Suprapubic skin (tissue), 4 donors: Measurements from ENCODE around the gene TFEC. TPM values are rescaled to one million over a fixed set of nuclear protein-coding genes. Genes with fewer than 3 reads are reported as not detected.

Experiments
- DNase-seq, 2 donors: peaks; one replicate each; pipeline ENCODE4 v3.0.0-alpha.2; 2019; ENCODE audit warnings: low spot score in 2 of 2
- H3K27ac ChIP-seq: fragments of 200-600 bp; sonication (generic); one replicate; pipeline ENCODE4 v1.5.1; 2019
- H3K27me3 ChIP-seq: fragments of 200-600 bp; sonication (generic); one replicate; pipeline ENCODE4 v1.5.1; 2019
- H3K36me3 ChIP-seq: fragments of 200-600 bp; sonication (generic); one replicate; pipeline ENCODE4 v1.5.1; 2019
- H3K4me1 ChIP-seq: fragments of 200-600 bp; sonication (generic); one replicate; pipeline ENCODE4 v1.5.1; 2019
- H3K4me3 ChIP-seq: fragments of 200-600 bp; sonication (generic); one replicate; pipeline ENCODE4 v1.5.1; 2019; ENCODE audit warnings: mild to moderate bottlenecking
- H3K9me3 ChIP-seq: fragments of 200-600 bp; sonication (generic); one replicate; pipeline ENCODE4 v1.5.1; 2019
- EP300 ChIP-seq: sonication (generic); formaldehyde crosslinking; IDR thresholded peaks from one replicate; pipeline ENCODE4 v1.6.1; 2017; ENCODE audit warnings: antibody characterized with exemption
- POLR2A ChIP-seq, 2 donors: fragments of 450-650 bp; IDR thresholded peaks; one replicate each; pipeline ENCODE4 v1.6.1; 2017; ENCODE audit warnings: antibody characterized with exemption in 2 of 2, mild to moderate bottlenecking in 2 of 2, moderate library complexity in 2 of 2
- POLR2AphosphoS5 ChIP-seq, 3 donors: sonication (generic); formaldehyde crosslinking; IDR thresholded peaks; one replicate each; pipeline ENCODE4 v1.6.1; 2017; ENCODE audit warnings: antibody characterized with exemption in 3 of 3
- WGBS: methylation state at CpG from one replicate; pipeline ENCODE4 v1.1.5; 2018; 5-methylcytosine and 5-hydroxymethylcytosine counted together
- total RNA-seq, 4 donors: library from RNA; depleted of rRNA; stranded (reverse); fragments of >200 nt; gene quantifications; one replicate each; pipeline ENCODE4 v1.1.0, GENCODE V29; 2016
- TF ChIP-seq, protein P1 (sequence below), 2 donors: fragments of 200-600 bp in 1 of 2; fragments of 450-650 bp in 1 of 2; sonication (generic) in 1 of 2; IDR thresholded peaks; one replicate each; pipeline ENCODE4 v1.5.1; 2016 to 2019; ENCODE audit warnings: antibody characterized with exemption in 2 of 2, mild to moderate bottlenecking in 1 of 2, moderate library complexity in 1 of 2

The TFEC gene, protein sequence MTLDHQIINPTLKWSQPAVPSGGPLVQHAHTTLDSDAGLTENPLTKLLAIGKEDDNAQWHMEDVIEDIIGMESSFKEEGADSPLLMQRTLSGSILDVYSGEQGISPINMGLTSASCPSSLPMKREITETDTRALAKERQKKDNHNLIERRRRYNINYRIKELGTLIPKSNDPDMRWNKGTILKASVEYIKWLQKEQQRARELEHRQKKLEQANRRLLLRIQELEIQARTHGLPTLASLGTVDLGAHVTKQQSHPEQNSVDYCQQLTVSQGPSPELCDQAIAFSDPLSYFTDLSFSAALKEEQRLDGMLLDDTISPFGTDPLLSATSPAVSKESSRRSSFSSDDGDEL
- under 1 TPM; 0.30 to 0.72 (median 0.36) TPM for total RNA-seq

DNA sequence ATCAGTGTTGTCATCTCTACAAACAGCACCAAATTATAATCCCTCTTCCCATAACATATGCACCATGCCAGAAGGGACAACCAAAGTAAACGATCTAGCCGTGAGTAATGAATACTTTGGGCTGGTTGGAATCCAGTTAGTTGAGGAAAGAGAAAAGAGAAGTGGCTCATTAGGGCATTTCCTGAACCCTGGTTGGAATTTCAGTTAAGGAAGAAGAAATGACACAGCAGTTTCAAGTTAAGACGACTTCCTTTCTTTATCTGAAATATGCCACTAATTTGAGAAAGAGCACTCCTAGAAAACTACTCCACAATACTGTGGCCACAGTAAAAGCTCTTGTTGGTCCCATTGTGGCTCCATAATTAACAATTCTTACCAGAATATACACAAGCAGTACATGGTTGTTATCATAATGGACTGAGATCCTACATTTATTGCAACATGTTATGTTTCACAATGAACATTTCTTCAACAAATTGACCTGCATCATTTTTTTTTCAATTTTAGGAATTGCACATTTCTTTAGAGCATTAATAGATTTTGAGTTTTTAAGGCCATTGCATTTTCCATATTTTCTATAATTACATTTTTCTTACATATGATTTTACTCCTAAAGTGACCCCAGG, at the start of gene TFEC:
Gene TFEC, minus strand, starts transcription at position 113 of the 626 bp plus-strand sequence. CDS start 46,322 bp downstream, outside the sequence.
- WGBS: 16% methylated on average over 3 of the region's 3 CpGs

DNA sequence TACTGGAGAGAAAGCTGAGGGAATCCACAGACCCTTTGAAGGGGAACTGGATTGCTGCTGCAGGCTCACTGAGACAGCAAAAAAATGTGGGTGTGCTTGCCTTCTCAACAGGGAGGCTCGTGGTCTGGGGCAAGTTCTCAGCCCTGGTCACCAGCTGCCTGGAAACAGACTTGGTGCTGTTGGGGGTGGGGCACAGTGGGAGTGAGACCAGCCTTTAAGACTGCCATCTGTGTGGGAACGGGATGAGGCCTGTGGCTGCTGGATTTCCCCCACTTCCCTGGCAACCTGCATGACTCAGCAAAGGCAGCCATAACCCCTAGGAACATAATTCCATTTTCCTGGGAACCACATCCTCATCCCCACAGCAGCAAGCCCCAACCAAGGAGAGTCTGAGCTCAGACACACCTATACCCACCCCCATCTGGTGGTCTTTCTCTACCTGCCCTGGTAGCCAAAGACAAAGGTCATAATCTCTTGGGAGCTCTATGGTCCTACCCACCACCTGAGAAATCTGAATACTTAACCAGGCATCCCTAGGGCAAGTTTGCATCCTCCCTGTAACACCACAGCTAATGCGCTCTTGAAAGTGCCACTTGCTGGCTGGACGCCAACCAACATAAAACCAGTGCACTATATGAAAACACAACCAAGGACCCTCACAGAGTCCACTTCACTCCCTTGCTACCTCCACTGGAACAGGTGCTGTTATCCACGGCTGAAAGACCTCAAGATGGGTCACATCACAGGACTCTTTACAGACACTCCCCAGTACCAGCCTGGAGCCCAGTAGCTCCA, 45.0 kb upstream of the TFEC start:
- no peaks in the 10 kb centered on the region for H3K9me3 ChIP-seq
- no peak overlapping the region for H3K27ac ChIP-seq
- no peak overlapping the region for H3K4me3 ChIP-seq
- TF ChIP-seq EP300 (no peak), POLR2AphosphoS5 (IDR thresholded peaks at IDR 0.05) (no peak), POLR2A (IDR thresholded peaks at IDR 0.05) (no peak)
- TF ChIP-seq, protein P1, sequence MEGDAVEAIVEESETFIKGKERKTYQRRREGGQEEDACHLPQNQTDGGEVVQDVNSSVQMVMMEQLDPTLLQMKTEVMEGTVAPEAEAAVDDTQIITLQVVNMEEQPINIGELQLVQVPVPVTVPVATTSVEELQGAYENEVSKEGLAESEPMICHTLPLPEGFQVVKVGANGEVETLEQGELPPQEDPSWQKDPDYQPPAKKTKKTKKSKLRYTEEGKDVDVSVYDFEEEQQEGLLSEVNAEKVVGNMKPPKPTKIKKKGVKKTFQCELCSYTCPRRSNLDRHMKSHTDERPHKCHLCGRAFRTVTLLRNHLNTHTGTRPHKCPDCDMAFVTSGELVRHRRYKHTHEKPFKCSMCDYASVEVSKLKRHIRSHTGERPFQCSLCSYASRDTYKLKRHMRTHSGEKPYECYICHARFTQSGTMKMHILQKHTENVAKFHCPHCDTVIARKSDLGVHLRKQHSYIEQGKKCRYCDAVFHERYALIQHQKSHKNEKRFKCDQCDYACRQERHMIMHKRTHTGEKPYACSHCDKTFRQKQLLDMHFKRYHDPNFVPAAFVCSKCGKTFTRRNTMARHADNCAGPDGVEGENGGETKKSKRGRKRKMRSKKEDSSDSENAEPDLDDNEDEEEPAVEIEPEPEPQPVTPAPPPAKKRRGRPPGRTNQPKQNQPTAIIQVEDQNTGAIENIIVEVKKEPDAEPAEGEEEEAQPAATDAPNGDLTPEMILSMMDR (IDR thresholded peaks at IDR 0.05): no peak
- no peaks in the 10 kb centered on the region for H3K27me3 ChIP-seq
- 66% methylated on average over 5 of the region's 5 CpGs for WGBS
- no peak for DNase-seq
- no peaks in the 10 kb centered on the region for H3K4me1 ChIP-seq
- no peaks in the 10 kb centered on the region for H3K36me3 ChIP-seq

More for the DNA sequence above, at the start of gene TFEC:
- H3K27ac ChIP-seq: no peak within 1 kb of the TSS
- H3K9me3 ChIP-seq: no peaks in the 10 kb centered on the region
- H3K27me3 ChIP-seq: no peaks in the 10 kb centered on the region
- DNase-seq: no peak
- H3K4me1 ChIP-seq: no peaks in the 10 kb centered on the region
- peak within 1 kb of the TSS; percentile 10 for H3K4me3 ChIP-seq
- no peaks in the 10 kb centered on the region for H3K36me3 ChIP-seq
- no peak for TF ChIP-seq EP300

DNA sequence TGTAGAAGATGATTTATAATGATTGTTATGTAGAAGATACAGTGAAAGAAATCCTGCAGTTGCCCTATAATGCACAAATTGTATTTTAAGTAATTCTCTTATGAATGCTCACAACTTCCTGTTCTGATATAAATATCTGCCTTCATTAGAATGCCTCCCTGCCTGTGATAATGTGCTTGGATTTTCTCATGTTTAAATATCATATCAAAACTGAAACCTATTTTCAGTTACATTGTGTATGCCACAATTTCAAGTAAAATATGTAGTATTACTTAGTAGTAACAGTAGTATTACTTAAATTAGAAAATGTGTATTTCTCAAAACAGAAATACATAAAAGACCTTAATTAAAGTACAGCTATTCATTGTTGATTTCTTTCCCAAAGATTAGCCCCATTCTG, 41.1 kb upstream of the TFEC start:
- Histone ChIP-seq H3K4me3 (no peak overlapping the region), H3K27me3 (no peaks in the 10 kb centered on the region), H3K9me3 (no peaks in the 10 kb centered on the region), H3K36me3 (no peaks in the 10 kb centered on the region), H3K27ac (no peak overlapping the region), H3K4me1 (no peaks in the 10 kb centered on the region)
- no peak for DNase-seq
- TF ChIP-seq POLR2AphosphoS5 (IDR thresholded peaks at IDR 0.05) (no peak), POLR2A (IDR thresholded peaks at IDR 0.05) (no peak), EP300 (no peak)
- TF ChIP-seq, protein P1 (IDR thresholded peaks at IDR 0.05): no peak

DNA sequence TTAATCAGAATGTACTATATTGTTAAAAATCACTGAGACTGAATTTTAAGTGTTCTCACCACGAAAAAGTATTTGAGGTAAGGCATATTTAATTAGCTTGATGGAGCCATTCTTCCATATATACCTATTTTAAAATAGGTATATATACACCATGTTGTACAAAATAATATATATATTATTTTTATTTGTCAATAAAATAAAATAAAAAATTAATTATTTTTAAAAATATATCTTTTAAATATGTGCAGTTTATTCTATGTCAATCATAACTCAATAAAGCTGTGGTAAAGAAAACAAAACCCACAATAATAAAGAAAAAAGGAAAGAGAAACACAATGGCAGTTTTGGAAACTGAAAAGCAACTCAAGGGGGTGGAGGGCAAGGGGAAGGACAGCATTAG, 33.6 kb upstream of the TFEC start:
- H3K27me3 ChIP-seq: no peaks in the 10 kb centered on the region
- no peak overlapping the region for H3K27ac ChIP-seq
- no peaks in the 10 kb centered on the region for H3K4me1 ChIP-seq
- H3K9me3 ChIP-seq: no peaks in the 10 kb centered on the region
- DNase-seq: no peak
- H3K36me3 ChIP-seq: no peaks in the 10 kb centered on the region
- 75% methylated on average over 1 of the region's 1 CpG for WGBS
- TF ChIP-seq POLR2A (IDR thresholded peaks at IDR 0.05) (no peak), EP300 (no peak), POLR2AphosphoS5 (IDR thresholded peaks at IDR 0.05) (no peak)
- TF ChIP-seq, protein P1 (IDR thresholded peaks at IDR 0.05): no peak
- no peak overlapping the region for H3K4me3 ChIP-seq

DNA sequence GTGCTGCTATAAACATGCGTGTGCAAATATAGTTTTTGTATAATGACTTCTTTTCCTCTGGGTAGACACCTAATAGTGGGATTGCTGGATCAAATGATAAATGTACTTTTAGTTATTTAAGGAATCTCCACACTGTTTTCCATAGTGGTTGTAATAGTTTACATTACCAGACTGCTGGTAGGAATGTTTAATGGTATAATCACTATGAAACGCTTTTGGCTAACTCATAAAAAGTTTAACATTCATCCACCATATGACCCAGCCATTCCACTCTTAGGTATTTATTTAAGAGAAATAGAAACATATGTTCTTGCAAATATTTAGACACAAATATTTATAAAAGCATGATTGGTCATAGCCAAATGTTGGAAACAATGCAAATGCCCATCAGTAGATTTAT, 32.1 kb upstream of the TFEC start:
- H3K27me3 ChIP-seq: no peaks in the 10 kb centered on the region
- no peaks in the 10 kb centered on the region for H3K9me3 ChIP-seq
- no peak for DNase-seq
- H3K36me3 ChIP-seq: no peaks in the 10 kb centered on the region
- no peak for TF ChIP-seq POLR2AphosphoS5 (IDR thresholded peaks at IDR 0.05)
- no peak for TF ChIP-seq POLR2A (IDR thresholded peaks at IDR 0.05)
- TF ChIP-seq, protein P1 (IDR thresholded peaks at IDR 0.05): no peak
- no peak for TF ChIP-seq EP300
- no peak overlapping the region for H3K27ac ChIP-seq
- no peak overlapping the region for H3K4me3 ChIP-seq
- WGBS: 78% methylated on average over 2 of the region's 2 CpGs
- H3K4me1 ChIP-seq: no peaks in the 10 kb centered on the region
